Right cardiac atrium (tissue), 5 donors: ENCODE measurements around the gene CFHR4. TPM values are rescaled to one million over a fixed set of nuclear protein-coding genes. Genes with fewer than 3 reads are reported as not detected.
"Not testable (repeated sequence)": the region's sequence is repeated elsewhere in the genome, so short reads cannot be mapped to it uniquely, and the experiment has no call there.

Experiments used
- ATAC-seq, 2 donors: fragments of 200-7000 bp; cut with Tn5 transposase; one replicate each; pipeline versions ENCODE4 v1.8.0 to v1.9.1; 2020; ENCODE audit warnings: moderate library complexity in 2 of 2, mild to moderate bottlenecking in 1 of 2
- DNase-seq, 3 donors: peaks; one replicate each; pipeline ENCODE4 v3.0.0-alpha.2; 2020
- H3K27ac ChIP-seq: one replicate; pipeline ENCODE4 v1.5.1; 2013; ENCODE audit warnings: mild to moderate bottlenecking, low read length, control low read depth, moderate library complexity
- H3K27me3 ChIP-seq: one replicate; pipeline ENCODE4 v1.6.1; 2013; ENCODE audit not compliant: control insufficient read depth, insufficient read depth
- H3K4me1 ChIP-seq: one replicate; pipeline ENCODE4 v1.6.1; 2013; ENCODE audit warnings: low read length; ENCODE audit not compliant: control insufficient read depth, insufficient read depth
- H3K4me3 ChIP-seq: one replicate; pipeline ENCODE4 v1.5.1; 2013; ENCODE audit warnings: low read length, control low read depth
- H3K9me3 ChIP-seq: one replicate; pipeline ENCODE4 v1.6.1; 2013; ENCODE audit warnings: low read length; ENCODE audit not compliant: control insufficient read depth
- WGBS: extraction: QIAGEN DNeasy Blood & Tissue Kit; methylation state at CpG from one replicate; pipeline ENCODE4 v1.1.7; 2013; 5-methylcytosine and 5-hydroxymethylcytosine counted together
- intact Hi-C, 4 donors: fragments of 100-400 bp; cut with DNase I; formaldehyde crosslinking; loops; one replicate each; pipeline versions ENCODE4 v1.11.0 to v1.14.0; 2022 to 2023
- polyA plus RNA-seq: library from polyadenylated mRNA; stranded (reverse); fragments of 200-250 nt; gene quantifications from one replicate; pipeline ENCODE4 v1.2.3, GENCODE V29; 2013
- total RNA-seq, 4 donors: library from RNA; stranded (reverse); fragmentation: NEBNext Ultra II Directional; extraction: Animal tissue kit (Norgen Biotek cat#: 25700); gene quantifications; one replicate each; pipeline ENCODE4 v1.2.1, GENCODE V29; 2021
- donor health status: healthy with polysubstance abuse.
- donor health status: DM: no; HTN: yes; CAD: no.
- donor health status: DM: no; HTN: no; CAD: no.
- donor health status: DM: no; HTN: yes; CAD: no; lungs with severe emphysema.
- donor health status: DM: yes; HTN: yes; CAD: no.

CFHR4 gene
- total and polyA plus RNA-seq, 5 donors, result not detected

- H3K27ac ChIP-seq, H3K4me1 ChIP-seq, H3K4me3 ChIP-seq, ATAC-seq, H3K9me3 ChIP-seq, intact Hi-C loops, H3K27me3 ChIP-seq: not testable (repeated sequence)
- 78% methylated on average over 6 of the region's 6 CpGs for WGBS
- peak in 1 of 3 donors; percentile 25 for DNase-seq
Measured at GRCh38 chr1:196941474-196941873, 53.6 kb downstream of the CFHR4 start.

GRCh38 chr1:196943568-196943967 lies 55.7 kb downstream of the CFHR4 start, which contains the start of gene CFHR2:
Gene CFHR2 (plus strand): TSS chr1:196943738. CDS start chr1:196943881, 143 bp downstream.
- no CpG with 5 or more reads among the region's 1 CpG for WGBS

GRCh38 chr1:196951711-196952394 lies 64.0 kb downstream of the CFHR4 start:
- Histone ChIP-seq H3K27me3 (no peaks in the 10 kb centered on the region), H3K9me3 (no peaks in the 10 kb centered on the region), H3K4me3 (no peak overlapping the region), H3K4me1 (no peaks in the 10 kb centered on the region), H3K27ac (no peak overlapping the region)
- intact Hi-C loops, result no loop called here
- 61% methylated on average over 2 of the region's 2 CpGs for WGBS
- ATAC-seq (no peak), DNase-seq (no peak)

More at GRCh38 chr1:196943568-196943967, 55.7 kb downstream of the CFHR4 start, which contains the start of gene CFHR2:
- H3K27me3 ChIP-seq, H3K4me3 ChIP-seq, ATAC-seq, H3K4me1 ChIP-seq, H3K9me3 ChIP-seq, DNase-seq, intact Hi-C loops, H3K27ac ChIP-seq: not testable (repeated sequence)

GRCh38 chr1:196954778-196955177 lies 66.9 kb downstream of the CFHR4 start:
- intact Hi-C loops, result no loop called here
- 55% methylated on average over 2 of the region's 2 CpGs for WGBS
- no peaks in the 10 kb centered on the region for H3K27me3 ChIP-seq
- H3K4me1 ChIP-seq, result no peaks in the 10 kb centered on the region
- no peaks in the 10 kb centered on the region for H3K9me3 ChIP-seq
- no peak overlapping the region for H3K4me3 ChIP-seq
- no peak for ATAC-seq
- no peak overlapping the region for H3K27ac ChIP-seq
- no peak for DNase-seq

GRCh38 chr1:196955926-196956325 lies 68.1 kb downstream of the CFHR4 start:
- Histone ChIP-seq H3K27me3 (no peaks in the 10 kb centered on the region), H3K4me1 (no peaks in the 10 kb centered on the region), H3K4me3 (no peak overlapping the region), H3K27ac (no peak overlapping the region), H3K9me3 (no peaks in the 10 kb centered on the region)
- intact Hi-C loops, result no loop called here
- no peak for DNase-seq
- 87% methylated on average over 1 of the region's 1 CpG for WGBS
- ATAC-seq, result no peak

GRCh38 chr1:196960854-196961253 lies 73.0 kb downstream of the CFHR4 start:
- DNase-seq (no peak), ATAC-seq (no peak)
- Histone ChIP-seq H3K4me1 (no peaks in the 10 kb centered on the region), H3K4me3 (no peak overlapping the region), H3K9me3 (no peaks in the 10 kb centered on the region), H3K27ac (no peak overlapping the region), H3K27me3 (no peaks in the 10 kb centered on the region)
- intact Hi-C loops, result no loop called here
- WGBS, result 53% methylated on average over 3 of the region's 3 CpGs

Other genes with a start within 250 kb of the CFHR4 start
- gene CFH, start 236.0 kb upstream of the CFHR4 start, total RNA-seq, result 100 to 1,000 TPM; 163 to 462 (median 339) TPM
- gene CFH, start 236.0 kb upstream of the CFHR4 start, polyA plus RNA-seq, result 127 TPM
- under 1 TPM in 3 of 4 donors, not detected in 1; 0.36 to 0.49 (median 0.38) TPM for gene CFHR3, start 113.2 kb upstream of the CFHR4 start, total RNA-seq
- gene CFHR3, start 113.2 kb upstream of the CFHR4 start, polyA plus RNA-seq, result 0.70 TPM
- gene CFHR1, start 68.3 kb upstream of the CFHR4 start, total RNA-seq, result not detected
- gene CFHR1, start 68.3 kb upstream of the CFHR4 start, polyA plus RNA-seq, result 0.09 TPM
- not detected for gene CFHR2, start 55.7 kb downstream of the CFHR4 start, total RNA-seq
- gene CFHR2, start 55.7 kb downstream of the CFHR4 start, polyA plus RNA-seq, result not detected
- gene CFHR5, start 89.5 kb downstream of the CFHR4 start, total RNA-seq, result not detected
- not detected for gene CFHR5, start 89.5 kb downstream of the CFHR4 start, polyA plus RNA-seq
- not detected for gene F13B, start 179.2 kb downstream of the CFHR4 start, total RNA-seq
- gene F13B, start 179.2 kb downstream of the CFHR4 start, polyA plus RNA-seq, result not detected